GM23338 (cell line): ENCODE measurements around the gene SPSB4. TPM values are rescaled to one million over a fixed set of nuclear protein-coding genes. Genes with fewer than 3 reads are reported as not detected.

Experiments
- ATAC-seq: fragments of 200-7000 bp; cut with Tn5 transposase; 3 replicates; pipeline ENCODE4 v1.9.1; 2020
- DNase-seq: peaks from one replicate; pipeline ENCODE4 v3.0.0-alpha.2; 2015; ENCODE audit warnings: low spot score
- H2AFZ ChIP-seq: fragments of 200-600 bp; sonication (generic); 2 replicates; pipeline ENCODE4 v1.8.0; 2016; ENCODE audit warnings: antibody characterized with exemption, mild to moderate bottlenecking, moderate library complexity
- H3F3A ChIP-seq: fragments of 200-600 bp; sonication (generic); replicated peaks from 2 replicates; pipeline ENCODE4 v1.8.0; 2017; ENCODE audit warnings: antibody characterized with exemption, mixed run types, low read depth
- H3K27ac ChIP-seq: fragments of 200-600 bp; sonication (generic); 2 replicates; pipeline ENCODE4 v1.6.1; 2016; ENCODE audit warnings: low read depth
- H3K27me3 ChIP-seq: fragments of 200-600 bp; sonication (generic); 2 replicates; pipeline ENCODE4 v1.8.0; 2016; ENCODE audit warnings: mild to moderate bottlenecking, mixed run types, moderate library complexity; ENCODE audit not compliant: insufficient read depth
- H3K36me3 ChIP-seq: fragments of 200-600 bp; sonication (generic); 2 replicates; pipeline ENCODE4 v1.8.0; 2016; ENCODE audit warnings: mild to moderate bottlenecking; ENCODE audit not compliant: insufficient read depth
- H3K4me1 ChIP-seq: fragments of 200-600 bp; sonication (generic); 2 replicates; pipeline ENCODE4 v1.8.0; 2016; ENCODE audit warnings: mild to moderate bottlenecking, moderate library complexity; ENCODE audit not compliant: insufficient read depth
- H3K4me2 ChIP-seq: fragments of 200-600 bp; sonication (generic); 2 replicates; pipeline ENCODE4 v1.7.1; 2017; ENCODE audit warnings: mixed run types
- H3K4me3 ChIP-seq: fragments of 200-600 bp; sonication (generic); 2 replicates; pipeline ENCODE4 v1.6.1; 2016; ENCODE audit warnings: mixed run types
- H3K79me2 ChIP-seq: fragments of 200-600 bp; sonication (generic); replicated peaks from 2 replicates; pipeline ENCODE4 v1.8.0; 2017; ENCODE audit warnings: mild to moderate bottlenecking; ENCODE audit not compliant: insufficient read depth
- H3K9me2 ChIP-seq: fragments of 200-600 bp; sonication (generic); 2 replicates; pipeline ENCODE4 v1.8.0; 2017; ENCODE audit not compliant: insufficient read depth
- H4K20me1 ChIP-seq: fragments of 200-600 bp; sonication (generic); replicated peaks from 2 replicates; pipeline ENCODE4 v1.8.0; 2017; ENCODE audit warnings: mild to moderate bottlenecking; ENCODE audit not compliant: insufficient read depth
- H3K27ac Mint-ChIP-seq: 2 replicates; pipeline ENCODE4 v1.8.0; 2020; ENCODE audit warnings: inconsistent platforms, mild to moderate bottlenecking, moderate library complexity, mixed read lengths
- H3K27me3 Mint-ChIP-seq: 3 replicates; pipeline ENCODE4 v1.8.0; 2022; ENCODE audit warnings: low read depth, mild to moderate bottlenecking, moderate library complexity, mixed read lengths, inconsistent platforms; ENCODE audit not compliant: insufficient read depth, poor library complexity
- H3K36me3 Mint-ChIP-seq: 3 replicates; pipeline ENCODE4 v1.8.0; 2021; ENCODE audit warnings: low read depth, mild to moderate bottlenecking, inconsistent platforms, moderate library complexity, mixed read lengths
- H3K4me1 Mint-ChIP-seq: 3 replicates; pipeline ENCODE4 v1.8.0; 2020; ENCODE audit warnings: mild to moderate bottlenecking, inconsistent platforms, mixed read lengths
- H3K4me3 Mint-ChIP-seq: 3 replicates; pipeline ENCODE4 v1.8.0; 2021; ENCODE audit warnings: moderate library complexity, mild to moderate bottlenecking, inconsistent platforms, mixed read lengths
- H3K9me3 Mint-ChIP-seq: 3 replicates; pipeline ENCODE4 v1.8.0; 2020; ENCODE audit warnings: moderate library complexity, mild to moderate bottlenecking, inconsistent platforms, mixed read lengths
- CREB1 ChIP-seq: fragments of 250-450 bp; sonication (Bioruptor Pico); IDR thresholded peaks from 2 replicates; pipeline ENCODE4 v1.5.0; 2020; ENCODE audit warnings: low read depth, mild to moderate bottlenecking, moderate library complexity
- CTCF ChIP-seq, 2 experiments: fragments of 200-600 bp in 1 of 2; sonication (generic) in 1 of 2; conservative IDR thresholded peaks; 2 replicates each; pipeline versions ENCODE4 v1.5.1 to v1.6.1; 2016 to 2017; ENCODE audit warnings: antibody characterized with exemption in 2 of 2, low read depth in 2 of 2, mild to moderate bottlenecking in 2 of 2, moderate library complexity in 1 of 2
- ETS1 ChIP-seq: IDR thresholded peaks from 2 replicates; pipeline ENCODE4 v1.6.1; 2016; ENCODE audit warnings: antibody characterized with exemption
- EZH2 ChIP-seq: fragments of 200-600 bp; sonication (generic); IDR thresholded peaks from one replicate; pipeline ENCODE4 v1.8.0; 2017; ENCODE audit warnings: antibody characterized with exemption, mild to moderate bottlenecking, low read depth; ENCODE audit not compliant: unreplicated experiment
- EZH2phosphoT487 ChIP-seq: fragments of 200-600 bp; sonication (generic); IDR thresholded peaks from one replicate; pipeline ENCODE4 v1.8.1; 2018; ENCODE audit warnings: antibody characterized with exemption; ENCODE audit not compliant: unreplicated experiment
- JUNB ChIP-seq: IDR thresholded peaks from one replicate; pipeline ENCODE4 v1.6.1; 2016; ENCODE audit warnings: antibody characterized with exemption; ENCODE audit not compliant: unreplicated experiment
- NANOG ChIP-seq: IDR thresholded peaks from 2 replicates; pipeline ENCODE4 v1.6.1; 2016; ENCODE audit warnings: antibody characterized with exemption, borderline replicate concordance
- POLR2AphosphoS5 ChIP-seq: IDR thresholded peaks from 2 replicates; pipeline ENCODE4 v1.6.1; 2016; ENCODE audit warnings: antibody characterized with exemption, low read depth
- REST ChIP-seq: IDR thresholded peaks from one replicate; pipeline ENCODE4 v1.6.1; 2018; ENCODE audit warnings: antibody characterized with exemption; ENCODE audit not compliant: unreplicated experiment
- STAT1 ChIP-seq: IDR thresholded peaks from one replicate; pipeline ENCODE4 v1.6.1; 2016; ENCODE audit warnings: antibody characterized with exemption; ENCODE audit not compliant: unreplicated experiment
- ZNF114 ChIP-seq: fragments of 250-450 bp; sonication (Bioruptor Pico); IDR thresholded peaks from 2 replicates; pipeline ENCODE4 v1.5.0; 2020; ENCODE audit warnings: mild to moderate bottlenecking, moderate library complexity
- ZNF331 ChIP-seq: fragments of 250-450 bp; sonication (Bioruptor Pico); IDR thresholded peaks from 2 replicates; pipeline ENCODE4 v1.5.0; 2020; ENCODE audit warnings: low read depth, mild to moderate bottlenecking, moderate library complexity
- ZNF462 ChIP-seq: fragments of 250-450 bp; sonication (Bioruptor Pico); IDR thresholded peaks from 2 replicates; pipeline ENCODE4 v1.5.0; 2020; ENCODE audit warnings: mild to moderate bottlenecking, moderate library complexity
- polyA plus RNA-seq: library from polyadenylated mRNA; unstranded; fragments of >200 nt; fragmentation: Nextera tagmentation; extraction: Ambion mirVana; gene quantifications from 2 replicates; pipeline ENCODE4 v1.2.1, GENCODE V29; 2016
- total RNA-seq: library from RNA; depleted of rRNA; stranded (reverse); fragments of >200 nt; shearing (Covaris generic); gene quantifications from 2 replicates; pipeline ENCODE4 v1.2.3, GENCODE V29; 2014

The SPSB4 gene
- total and polyA plus RNA-seq, 2 experiments from 2014 or later = 6.7 to 25.9 TPM

GRCh38 chr3:141174674-141175073 is 123.5 kb downstream of the SPSB4 start:
- Histone ChIP-seq H4K20me1 (no peaks in the 10 kb centered on the region), H2AFZ (no peak overlapping the region), H3K79me2 (no peaks in the 10 kb centered on the region), H3K4me1 (peaks cover 8% of the 10 kb centered on the region), H3K4me3 (no peak overlapping the region), H3F3A (no peaks in the 10 kb centered on the region), H3K27me3 (no peaks in the 10 kb centered on the region), H3K27ac (no peak overlapping the region), H3K36me3 (no peaks in the 10 kb centered on the region), H3K4me2 (peak overlapping the region; percentile 23; the same call in 1 of the 2 replicates), H3K9me2 (no peaks in the 10 kb centered on the region)
- TF ChIP-seq ZNF114 (CRISPR knock-in tag) (no peak), CTCF (conservative IDR thresholded peaks at IDR 0.05; ENCODE audit: low read depth in 2 of 2) (no peak), EZH2 (no peak), ZNF331 (CRISPR knock-in tag) (no peak), REST (no peak), STAT1 (no peak), ETS1 (no peak), POLR2AphosphoS5 (no peak), ZNF462 (CRISPR knock-in tag) (no peak), CREB1 (CRISPR knock-in tag) (no peak), EZH2phosphoT487 (no peak), JUNB (no peak), NANOG (no peak)
- H3K36me3 Mint-ChIP-seq = peaks cover 3% of the 10 kb centered on the region; the same call in 1 of the 3 replicates
- H3K4me1 Mint-ChIP-seq = peaks cover 12% of the 10 kb centered on the region
- DNase-seq (peak; percentile 3), ATAC-seq (peak; percentile 61)
- H3K27me3 Mint-ChIP-seq = peaks cover 3% of the 10 kb centered on the region
- peaks cover 5% of the 10 kb centered on the region for H3K9me3 Mint-ChIP-seq
- 0 out of 2 replicates have a peak overlapping the region, but pooled peaks have one; percentile 45 for H3K27ac Mint-ChIP-seq
- no peak overlapping the region for H3K4me3 Mint-ChIP-seq
